Neutrophil (primary cell): Measurements from ENCODE around the gene ATP2C2.
"Not testable (repeated sequence)": the region's sequence is repeated elsewhere in the genome, so short reads cannot be mapped to it uniquely, and the experiment has no call there.

Experiments used
- H3K27ac ChIP-seq: fragments of 200-600 bp; sonication (generic); 2 replicates; pipeline ENCODE4 v1.5.1; 2016; ENCODE audit warnings: mild to moderate bottlenecking, moderate library complexity
- H3K27me3 ChIP-seq: fragments of 200-600 bp; sonication (generic); 2 replicates; pipeline ENCODE4 v1.6.0; 2016; ENCODE audit warnings: mild to moderate bottlenecking
- H3K36me3 ChIP-seq: fragments of 200-600 bp; sonication (generic); 2 replicates; pipeline ENCODE4 v1.5.1; 2017
- H3K4me1 ChIP-seq, 2 experiments: fragments of 200-600 bp in 1 of 2; sonication (generic) in 1 of 2; 1 replicate in 1 of 2; 2 replicates in 1 of 2; pipeline versions ENCODE4 v1.5.1 to v1.6.1; 2013 to 2016; ENCODE audit warnings: low read depth in 1 of 2, low read length in 1 of 2, mild to moderate bottlenecking in 1 of 2, moderate library complexity in 1 of 2; ENCODE audit not compliant: control insufficient read depth in 1 of 2, insufficient read depth in 1 of 2
- H3K4me3 ChIP-seq, 2 experiments: fragments of 200-600 bp in 1 of 2; sonication (generic) in 1 of 2; 1 replicate in 1 of 2; 2 replicates in 1 of 2; pipeline ENCODE4 v1.5.1; 2013 to 2016; ENCODE audit warnings: low read depth in 1 of 2, low read length in 1 of 2, mild to moderate bottlenecking in 1 of 2, moderate library complexity in 1 of 2
- H3K9me3 ChIP-seq: fragments of 200-600 bp; sonication (generic); 2 replicates; pipeline ENCODE4 v1.5.1; 2016
- TF ChIP-seq, protein P1 (sequence below): fragments of 200-600 bp; sonication (generic); IDR thresholded peaks from 2 replicates; pipeline ENCODE4 v1.5.1; 2016; ENCODE audit warnings: antibody characterized with exemption

The ATP2C2 gene

GRCh38 chr16:84334482-84334881, 33.9 kb upstream of the ATP2C2 start:
- TF ChIP-seq, protein P1, sequence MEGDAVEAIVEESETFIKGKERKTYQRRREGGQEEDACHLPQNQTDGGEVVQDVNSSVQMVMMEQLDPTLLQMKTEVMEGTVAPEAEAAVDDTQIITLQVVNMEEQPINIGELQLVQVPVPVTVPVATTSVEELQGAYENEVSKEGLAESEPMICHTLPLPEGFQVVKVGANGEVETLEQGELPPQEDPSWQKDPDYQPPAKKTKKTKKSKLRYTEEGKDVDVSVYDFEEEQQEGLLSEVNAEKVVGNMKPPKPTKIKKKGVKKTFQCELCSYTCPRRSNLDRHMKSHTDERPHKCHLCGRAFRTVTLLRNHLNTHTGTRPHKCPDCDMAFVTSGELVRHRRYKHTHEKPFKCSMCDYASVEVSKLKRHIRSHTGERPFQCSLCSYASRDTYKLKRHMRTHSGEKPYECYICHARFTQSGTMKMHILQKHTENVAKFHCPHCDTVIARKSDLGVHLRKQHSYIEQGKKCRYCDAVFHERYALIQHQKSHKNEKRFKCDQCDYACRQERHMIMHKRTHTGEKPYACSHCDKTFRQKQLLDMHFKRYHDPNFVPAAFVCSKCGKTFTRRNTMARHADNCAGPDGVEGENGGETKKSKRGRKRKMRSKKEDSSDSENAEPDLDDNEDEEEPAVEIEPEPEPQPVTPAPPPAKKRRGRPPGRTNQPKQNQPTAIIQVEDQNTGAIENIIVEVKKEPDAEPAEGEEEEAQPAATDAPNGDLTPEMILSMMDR = no peak

GRCh38 chr16:84337236-84337635, 31.1 kb upstream of the ATP2C2 start:
- not testable (repeated sequence) for H3K36me3 ChIP-seq, H3K4me3 ChIP-seq, H3K9me3 ChIP-seq, H3K27me3 ChIP-seq, H3K27ac ChIP-seq
- peaks cover 14 to 26% of the 10 kb centered on the region in 2 experiments for H3K4me1 ChIP-seq

More at GRCh38 chr16:84334482-84334881, 33.9 kb upstream of the ATP2C2 start:
- peaks cover 0 to 3% of the 10 kb centered on the region in 2 experiments for H3K4me1 ChIP-seq
- H3K9me3 ChIP-seq = no peaks in the 10 kb centered on the region
- H3K36me3 ChIP-seq = no peaks in the 10 kb centered on the region
- H3K4me3 ChIP-seq = no peak overlapping the region
- H3K27ac ChIP-seq = no peak overlapping the region
- H3K27me3 ChIP-seq = no peaks in the 10 kb centered on the region

GRCh38 chr16:84339311-84339710, 29.0 kb upstream of the ATP2C2 start:
- H3K27me3 ChIP-seq = no peaks in the 10 kb centered on the region
- H3K4me3 ChIP-seq = no peak overlapping the region
- no peak overlapping the region for H3K27ac ChIP-seq
- no peaks in the 10 kb centered on the region for H3K9me3 ChIP-seq
- peaks cover 29 to 42% of the 10 kb centered on the region in 2 experiments for H3K4me1 ChIP-seq
- TF ChIP-seq, protein P1 = no peak
- no peaks in the 10 kb centered on the region for H3K36me3 ChIP-seq

- peaks cover 34 to 47% of the 10 kb centered on the region in 2 experiments for H3K4me1 ChIP-seq
- H3K4me3 ChIP-seq = no peak overlapping the region
- H3K36me3 ChIP-seq = no peaks in the 10 kb centered on the region
- TF ChIP-seq, protein P1 = no peak
- no peaks in the 10 kb centered on the region for H3K27me3 ChIP-seq
- H3K9me3 ChIP-seq = no peaks in the 10 kb centered on the region
- H3K27ac ChIP-seq = no peak overlapping the region
Observed at GRCh38 chr16:84339766-84340165, 28.6 kb upstream of the ATP2C2 start.

DNA sequence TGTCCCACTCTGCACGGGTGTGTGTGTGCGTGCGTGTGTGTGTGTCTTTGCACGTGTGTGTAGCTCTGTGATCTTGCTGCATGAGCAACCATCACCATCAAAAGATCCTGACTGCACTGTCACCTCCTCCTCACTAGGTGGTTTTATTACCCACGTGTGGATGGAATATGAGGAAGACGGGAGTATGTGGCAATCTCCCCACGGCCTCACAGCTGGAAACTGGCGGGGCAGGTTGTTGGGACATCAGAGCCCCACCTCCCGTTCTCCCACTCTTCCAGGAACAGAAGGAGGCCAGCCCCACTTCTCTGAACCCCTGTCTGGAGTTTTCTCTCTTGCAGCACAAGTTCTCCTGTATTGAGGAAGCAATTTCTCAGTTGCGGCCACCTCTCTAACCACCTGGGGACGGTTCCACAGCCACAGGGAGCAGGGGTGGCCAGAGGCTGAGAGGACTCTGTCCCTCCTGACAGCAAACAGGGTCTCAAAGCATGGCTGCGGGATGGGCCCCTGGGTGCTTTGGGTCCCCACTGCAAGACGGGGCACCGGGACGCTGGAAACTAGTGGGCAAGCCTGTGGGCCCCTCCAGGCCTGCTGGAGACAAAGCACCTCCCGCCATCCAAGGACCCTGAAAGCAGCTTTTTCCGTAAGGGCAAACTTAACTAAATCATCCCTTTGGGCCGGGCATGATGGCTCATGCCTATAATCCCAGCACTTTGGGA, 27.9 kb upstream of the ATP2C2 start:
- Histone ChIP-seq H3K27me3 (no peaks in the 10 kb centered on the region), H3K4me1 (peaks cover 40 to 52% of the 10 kb centered on the region in 2 experiments), H3K27ac (peak overlapping the region; percentile 35), H3K36me3 (no peaks in the 10 kb centered on the region), H3K4me3 (no peak overlapping the region), H3K9me3 (no peaks in the 10 kb centered on the region)
- TF ChIP-seq, protein P1 = peak; percentile 37

DNA sequence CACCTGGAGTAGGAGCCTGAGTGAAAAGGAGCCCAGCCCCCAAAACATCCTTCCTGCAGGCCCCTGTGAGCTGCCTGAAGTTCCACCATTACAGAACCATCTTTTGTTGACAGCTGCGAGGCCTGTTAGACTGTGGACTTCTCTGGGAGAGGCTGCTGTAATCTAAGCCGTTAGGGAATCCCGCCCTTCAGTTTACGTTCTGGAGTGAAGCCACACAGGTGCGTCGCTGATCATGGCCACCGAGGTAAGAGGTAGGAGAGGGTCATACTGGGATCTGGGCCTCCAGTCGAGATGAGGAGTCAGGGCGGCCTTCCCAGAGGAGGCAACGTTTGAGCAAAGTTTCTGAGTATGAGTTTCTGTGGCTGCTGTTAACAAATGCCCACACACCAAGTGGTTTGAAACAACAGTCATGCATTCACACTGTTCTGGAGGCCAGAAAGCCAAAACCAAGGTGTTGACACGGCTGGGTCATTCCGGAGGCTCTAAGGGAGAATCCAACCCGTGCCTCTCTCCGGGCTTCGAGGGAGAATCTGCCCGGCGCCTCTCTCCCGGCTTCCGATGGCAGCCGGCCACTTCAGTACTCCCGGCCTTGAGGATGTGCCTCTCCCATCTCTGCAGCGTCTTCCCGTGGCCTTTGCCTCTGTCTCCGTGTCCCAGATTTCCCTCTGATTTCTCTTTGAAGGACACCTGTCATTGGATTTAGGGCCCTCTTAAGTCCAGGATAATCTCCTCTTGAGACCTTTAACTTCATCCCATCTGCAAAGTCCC, 26.6 kb upstream of the ATP2C2 start:
- Histone ChIP-seq H3K27me3 (no peaks in the 10 kb centered on the region), H3K36me3 (no peaks in the 10 kb centered on the region), H3K4me1 (peaks cover 40 to 52% of the 10 kb centered on the region in 2 experiments), H3K9me3 (no peaks in the 10 kb centered on the region), H3K4me3 (no peak overlapping the region), H3K27ac (no peak overlapping the region)
- TF ChIP-seq, protein P1 = no peak

DNA sequence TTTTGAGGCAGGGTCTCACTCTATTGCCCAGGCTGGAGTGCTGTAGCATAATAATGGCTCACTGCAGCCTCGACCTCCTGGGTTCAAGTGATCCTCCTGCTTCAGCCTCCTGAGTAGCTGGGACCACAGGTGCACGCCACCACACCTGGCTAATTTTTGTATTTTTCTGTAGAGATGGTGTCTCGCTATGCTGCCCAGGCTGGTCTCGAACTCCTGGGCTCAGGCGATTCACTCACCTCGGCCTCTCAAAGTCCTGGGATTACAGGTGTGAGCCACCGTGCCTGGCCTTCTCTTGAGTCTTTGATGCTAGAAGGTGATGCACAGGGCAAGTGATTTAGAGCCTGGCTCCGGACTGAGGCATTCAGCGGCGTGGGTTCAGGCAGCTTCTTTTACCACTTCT, 24.5 kb upstream of the ATP2C2 start:
- Histone ChIP-seq H3K4me1 (peaks cover 40 to 52% of the 10 kb centered on the region in 2 experiments), H3K27ac (peak overlapping the region; percentile 81), H3K4me3 (peak overlapping the region; percentile 7 to 10)
- not testable (repeated sequence) for H3K36me3 ChIP-seq, H3K9me3 ChIP-seq, H3K27me3 ChIP-seq
